ENCODE results near the gene MYL7. TPM values are rescaled to one million over a fixed set of nuclear protein-coding genes. Genes with fewer than 3 reads are reported as not detected.

MYL7 gene
- total RNA-seq, 1 experiment from 2014 or later: 5.7 TPM

DNA sequence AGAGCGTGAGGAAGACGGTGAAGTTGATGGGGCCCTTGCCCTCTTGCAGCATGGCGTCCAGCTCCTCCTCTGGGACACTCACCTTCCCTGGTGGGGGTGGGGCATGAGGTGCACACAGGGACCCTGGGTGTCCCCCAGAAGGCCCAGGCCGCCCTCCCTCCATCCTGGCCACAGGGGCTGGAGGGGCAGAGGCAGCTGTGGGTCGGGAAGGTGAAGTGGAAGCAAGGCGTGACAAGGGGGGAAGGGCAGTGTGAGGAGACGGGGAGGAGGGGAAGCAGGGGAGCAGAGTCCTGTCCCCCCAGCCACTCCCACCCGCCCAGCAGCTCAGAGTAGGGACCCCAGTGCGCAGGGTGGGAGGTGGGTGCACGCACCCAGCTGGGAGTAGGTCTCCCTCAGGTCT is 791 bp downstream of the MYL7 start:
- Mint-ChIP-seq H3K27ac (no peak overlapping the region), H3K36me3 (ENCODE audit: insufficient read depth in 1 of 3, low read depth in 3 of 3) (no peaks in the 10 kb centered on the region; a peak in 1 of 7 replicates), H3K9me3 (no peaks in the 10 kb centered on the region), H3K4me3 (no peak overlapping the region; a peak in 1 of 5 replicates), H3K4me1 (peaks cover 3 to 4% of the 10 kb centered on the region in 2 experiments; a peak in 3 of 4 replicates), H3K27me3 (ENCODE audit: low read depth) (peaks cover 51% of the 10 kb centered on the region)
- Histone ChIP-seq H3K9ac (ENCODE audit: extremely low read depth, insufficient read length, low read length) (no peak overlapping the region), H3K79me2 (ENCODE audit: insufficient read depth, low read length) (no peaks in the 10 kb centered on the region), H4K20me1 (ENCODE audit: control insufficient read depth, insufficient read depth, insufficient read length) (no peaks in the 10 kb centered on the region), H4K5ac (ENCODE audit: insufficient read length, low read depth, low read length) (no peak overlapping the region), H4K91ac (ENCODE audit: insufficient read length, low read depth, low read length) (no peak overlapping the region), H3K4me2 (ENCODE audit: insufficient read depth, insufficient read length, low read length) (no peak overlapping the region), H3K14ac (ENCODE audit: insufficient read depth, low read length) (no peak overlapping the region; the same call in 1 of the 2 replicates), H3K23ac (ENCODE audit: insufficient read length, low read depth, low read length) (no peak overlapping the region), H3K79me1 (ENCODE audit: insufficient read depth, low read depth, low read length, poor library complexity, severe bottlenecking) (no peaks in the 10 kb centered on the region), H3K9me3 (ENCODE audit: control insufficient read depth, low read depth, low read length) (no peaks in the 10 kb centered on the region), H3K23me2 (ENCODE audit: insufficient read length, low read depth, low read length, poor library complexity, severe bottlenecking) (peaks cover under 1% of the 10 kb centered on the region), H2AFZ (ENCODE audit: low read length) (no peak overlapping the region), H2BK120ac (ENCODE audit: low read depth, low read length, poor library complexity, severe bottlenecking) (no peak overlapping the region), H4K8ac (replicated peaks; ENCODE audit: insufficient read length, low read depth, low read length) (no peak overlapping the region), H2BK15ac (ENCODE audit: low read depth, low read length) (no peak overlapping the region), H3K4ac (ENCODE audit: low read depth, low read length) (no peak overlapping the region), H3K18ac (ENCODE audit: insufficient read length, low read depth, low read length) (no peak overlapping the region), H3K56ac (ENCODE audit: insufficient read length, low read depth, low read length) (no peak overlapping the region), H3K4me1 (ENCODE audit: insufficient read depth, low read length) (no peaks in the 10 kb centered on the region), H2BK12ac (ENCODE audit: insufficient read length, low read depth, low read length) (no peak overlapping the region), H2BK20ac (ENCODE audit: low read depth, low read length, poor library complexity, severe bottlenecking) (no peak overlapping the region), H3T11ph (ENCODE audit: low read length) (no peak overlapping the region), H3K27ac (ENCODE audit: insufficient read length, low read depth, low read length) (no peak overlapping the region), H2BK5ac (ENCODE audit: insufficient read length, low read length) (no peak overlapping the region), H2AK5ac (ENCODE audit: insufficient read length, low read length) (no peak overlapping the region), H3K27me3 (ENCODE audit: insufficient read depth, low read length) (peaks cover 6% of the 10 kb centered on the region; the same call in 1 of the 2 replicates)
- no CpG with 5 or more reads among the region's 10 CpGs for WGBS (ENCODE audit: extremely low coverage, insufficient read length, low lambda C conversion rate)
- DNase-seq: no peak
- TF ChIP-seq, protein P1, sequence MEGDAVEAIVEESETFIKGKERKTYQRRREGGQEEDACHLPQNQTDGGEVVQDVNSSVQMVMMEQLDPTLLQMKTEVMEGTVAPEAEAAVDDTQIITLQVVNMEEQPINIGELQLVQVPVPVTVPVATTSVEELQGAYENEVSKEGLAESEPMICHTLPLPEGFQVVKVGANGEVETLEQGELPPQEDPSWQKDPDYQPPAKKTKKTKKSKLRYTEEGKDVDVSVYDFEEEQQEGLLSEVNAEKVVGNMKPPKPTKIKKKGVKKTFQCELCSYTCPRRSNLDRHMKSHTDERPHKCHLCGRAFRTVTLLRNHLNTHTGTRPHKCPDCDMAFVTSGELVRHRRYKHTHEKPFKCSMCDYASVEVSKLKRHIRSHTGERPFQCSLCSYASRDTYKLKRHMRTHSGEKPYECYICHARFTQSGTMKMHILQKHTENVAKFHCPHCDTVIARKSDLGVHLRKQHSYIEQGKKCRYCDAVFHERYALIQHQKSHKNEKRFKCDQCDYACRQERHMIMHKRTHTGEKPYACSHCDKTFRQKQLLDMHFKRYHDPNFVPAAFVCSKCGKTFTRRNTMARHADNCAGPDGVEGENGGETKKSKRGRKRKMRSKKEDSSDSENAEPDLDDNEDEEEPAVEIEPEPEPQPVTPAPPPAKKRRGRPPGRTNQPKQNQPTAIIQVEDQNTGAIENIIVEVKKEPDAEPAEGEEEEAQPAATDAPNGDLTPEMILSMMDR (conservative IDR thresholded peaks at IDR 0.05): no peak

Measured in H9 (cell line).